Measurements from ENCODE around the gene CPNE2.

Gene CPNE2

DNA sequence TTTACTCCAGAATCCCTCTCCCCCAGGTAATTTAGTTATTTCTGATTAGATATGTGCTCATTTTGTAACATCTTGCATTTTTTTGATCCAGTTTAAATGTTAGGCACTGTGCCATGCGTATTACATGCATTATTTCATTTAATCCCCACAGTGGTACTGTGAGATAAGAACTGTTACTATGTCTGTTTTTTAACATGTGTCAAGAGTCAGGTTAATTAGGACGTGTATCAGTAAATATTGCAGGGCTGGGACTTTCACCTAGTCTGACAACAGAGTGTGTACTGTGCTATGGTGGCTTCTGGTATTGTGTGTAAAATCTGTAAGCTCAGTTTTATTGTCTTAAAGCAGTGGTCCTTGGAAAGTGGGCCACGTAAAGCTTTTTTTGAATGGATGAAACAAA lies 104.4 kb downstream of the CPNE2 start:
- H3K27ac ChIP-seq, result no peak overlapping the region
- no peak for TF ChIP-seq CTCF (conservative IDR thresholded peaks at IDR 0.05)

All from VCaP (cell line).